T-cell (primary cell): ENCODE data around the gene ANGEL2. TPM values are rescaled to one million over a fixed set of nuclear protein-coding genes. Genes with fewer than 3 reads are reported as not detected.

Experiments used
- ATAC-seq, 4 experiments: fragments of 200-7000 bp in 3 of 4; fragments of 150-1000 bp in 1 of 4; cut with Tn5 transposase; replicated peaks in 1 of 4; 1 replicate in 3 of 4; 2 replicates in 1 of 4; pipeline ENCODE4 v1.10.0; 2021; ENCODE audit warnings: moderate library complexity in 3 of 4, mild to moderate bottlenecking in 2 of 4, moderate number of reproducible peaks in 1 of 4
- CTCF ChIA-PET, 2 donors: fragments of 300-600 bp; sonication (Branson Sonifier 250); formaldehyde crosslinking; loops; one replicate each; lab custom pipeline; 2022; ENCODE audit warnings: antibody characterized with exemption in 2 of 2; lab: Charles Lee
- POLR2A ChIA-PET, 2 donors: fragments of 300-600 bp; sonication (Branson Sonifier 250); formaldehyde crosslinking; loops; one replicate each; lab custom pipeline; 2022; ENCODE audit warnings: antibody characterized with exemption in 2 of 2; lab: Charles Lee
- DNase-seq, 35 experiments: peaks; one replicate each; pipeline versions ENCODE4 v3.0.0 to v3.0.0-alpha.2; 2013 to 2023
- H3K27ac ChIP-seq: one replicate; pipeline ENCODE4 v1.5.1; 2013; ENCODE audit warnings: low read length
- H3K27me3 ChIP-seq, 2 experiments: replicated peaks in 1 of 2; 1 replicate in 1 of 2; 2 replicates in 1 of 2; pipeline versions ENCODE4 v1.6.1 to v1.7.0; 2013; ENCODE audit warnings: low read length in 1 of 2, mixed read lengths in 1 of 2; ENCODE audit not compliant: control insufficient read depth in 2 of 2, insufficient read depth in 2 of 2; ENCODE audit errors: extremely low read depth in 1 of 2
- H3K36me3 ChIP-seq, 2 donors: 1 replicate in 1 of 2; 2 replicates in 1 of 2; pipeline versions ENCODE4 v1.6.1 to v1.7.0; 2013; ENCODE audit warnings: low read length in 1 of 2; ENCODE audit not compliant: control insufficient read depth in 2 of 2, insufficient read depth in 1 of 2; ENCODE audit errors: extremely low read depth in 1 of 2
- H3K4me1 ChIP-seq, 2 experiments: 1 replicate in 1 of 2; 2 replicates in 1 of 2; pipeline versions ENCODE4 v1.6.1 to v1.7.0; 2013; ENCODE audit warnings: low read length in 2 of 2, mixed read lengths in 1 of 2; ENCODE audit not compliant: insufficient read depth in 2 of 2, control insufficient read depth in 1 of 2; ENCODE audit errors: extremely low read depth in 1 of 2
- H3K4me3 ChIP-seq, 2 donors: 1 replicate in 1 of 2; 2 replicates in 1 of 2; pipeline versions ENCODE4 v1.5.1 to v1.7.0; 2013; ENCODE audit warnings: mild to moderate bottlenecking in 2 of 2, low read length in 1 of 2, moderate library complexity in 1 of 2; ENCODE audit not compliant: control insufficient read depth in 1 of 2; ENCODE audit errors: extremely low read depth in 1 of 2
- H3K9me3 ChIP-seq: 2 replicates; pipeline ENCODE4 v1.7.0; 2013
- H3K27ac Mint-ChIP-seq, 2 donors: one replicate each; pipeline ENCODE4 v1.8.0; 2020 to 2021; ENCODE audit warnings: mild to moderate bottlenecking in 2 of 2, mixed read lengths in 2 of 2
- H3K27me3 Mint-ChIP-seq, 2 donors: one replicate each; pipeline ENCODE4 v1.8.0; 2021 to 2022; ENCODE audit warnings: mixed read lengths in 2 of 2
- H3K36me3 Mint-ChIP-seq: one replicate; pipeline ENCODE4 v1.8.0; 2021; ENCODE audit warnings: mixed read lengths
- H3K4me1 Mint-ChIP-seq, 3 donors: one replicate each; pipeline ENCODE4 v1.8.0; 2020 to 2022; ENCODE audit warnings: mixed read lengths in 3 of 3, mild to moderate bottlenecking in 1 of 3
- H3K4me3 Mint-ChIP-seq, 3 donors: one replicate each; pipeline ENCODE4 v1.8.0; 2020 to 2022; ENCODE audit warnings: mild to moderate bottlenecking in 3 of 3, mixed read lengths in 3 of 3, moderate library complexity in 3 of 3
- H3K9me3 Mint-ChIP-seq, 3 donors: one replicate each; pipeline ENCODE4 v1.8.0; 2020 to 2022; ENCODE audit warnings: mixed read lengths in 3 of 3
- WGBS: methylation state at CpG from one replicate; pipeline ENCODE4 v1.1.5; 2013; ENCODE audit warnings: missing lambda C conversion rate; ENCODE audit not compliant: insufficient coverage; 5-methylcytosine and 5-hydroxymethylcytosine counted together
- total RNA-seq, 35 experiments: library from RNA in 6 of 35; stranded (reverse) in 6 of 35; fragments of 120-200 nt in 1 of 35; gene quantifications; one replicate each; pipeline versions ENCODE4 v1.2.1 to v1.2.4 and lab custom pipeline; 2013 to 2026

Gene ANGEL2
- total RNA-seq, 5 donors from 2014 or later (not counting 1 experiment from before 2014, with no cell fraction given): 58.2 to 73.8 (median 67.1) TPM

GRCh38 chr1:213054733-213055591, 39.3 kb upstream of the ANGEL2 start:
- no peaks in the 10 kb centered on the region for H3K36me3 ChIP-seq
- ATAC-seq: no peak
- Mint-ChIP-seq H3K36me3 (peaks cover 13% of the 10 kb centered on the region), H3K9me3 (peaks cover 0 to 9% (median 4%) of the 10 kb centered on the region in 3 donors), H3K27ac (no peak overlapping the region), H3K4me1 (peaks cover 33 to 39% (median 34%) of the 10 kb centered on the region in 3 donors), H3K4me3 (no peak overlapping the region), H3K27me3 (no peaks in the 10 kb centered on the region)
- H3K4me1 ChIP-seq: peaks cover 5 to 21% of the 10 kb centered on the region in 2 experiments
- H3K4me3 ChIP-seq: no peak overlapping the region
- POLR2A ChIA-PET: no interaction called here
- no peak for DNase-seq
- peaks cover 0 to under 1% of the 10 kb centered on the region in 2 experiments for H3K27me3 ChIP-seq
- H3K9me3 ChIP-seq: no peaks in the 10 kb centered on the region
- H3K27ac ChIP-seq: no peak overlapping the region
- CTCF ChIA-PET: interaction anchor here in 1 of 2 donors (1.1 kb wide), 1 partner anchor 8 kb away, joined by 3 read pairs; no protein-coding TSS in a partner anchor

GRCh38 chr1:213054142-213054541, 38.5 kb upstream of the ANGEL2 start:
- DNase-seq (no peak), ATAC-seq (no peak)
- Mint-ChIP-seq H3K27ac (no peak overlapping the region), H3K36me3 (peaks cover 11% of the 10 kb centered on the region), H3K9me3 (peaks cover 0 to 9% (median 1%) of the 10 kb centered on the region in 3 donors), H3K27me3 (peaks cover 4 to 5% of the 10 kb centered on the region in 2 donors), H3K4me1 (peaks cover 33 to 39% (median 34%) of the 10 kb centered on the region in 3 donors), H3K4me3 (no peak overlapping the region)
- Histone ChIP-seq H3K4me1 (peaks cover 5 to 21% of the 10 kb centered on the region in 2 experiments), H3K9me3 (no peaks in the 10 kb centered on the region), H3K36me3 (no peaks in the 10 kb centered on the region), H3K27ac (no peak overlapping the region), H3K27me3 (peaks cover 0 to 4% of the 10 kb centered on the region in 2 experiments), H3K4me3 (no peak overlapping the region)
- ChIA-PET CTCF (no interaction called here), POLR2A (interaction anchor here in 1 of 2 donors (0.7 kb wide), 1 partner anchor 442 kb away, joined by 3 read pairs; no protein-coding TSS in a partner anchor)
- no CpG with 5 or more reads among the region's 2 CpGs for whole genome bisulfite sequencing

- H3K9me3 ChIP-seq: no peaks in the 10 kb centered on the region
- Mint-ChIP-seq H3K4me1 (peaks cover 33 to 39% (median 34%) of the 10 kb centered on the region in 3 donors), H3K4me3 (no peak overlapping the region), H3K36me3 (peaks cover 10% of the 10 kb centered on the region), H3K9me3 (peaks cover 0 to 9% (median 0%) of the 10 kb centered on the region in 3 donors), H3K27me3 (peaks cover 11% of the 10 kb centered on the region in 2 donors), H3K27ac (no peak overlapping the region)
- DNase-seq: no peak
- H3K36me3 ChIP-seq: no peaks in the 10 kb centered on the region
- no peak overlapping the region for H3K4me3 ChIP-seq
- peaks cover 0 to 4% of the 10 kb centered on the region in 2 experiments for H3K27me3 ChIP-seq
- no peak for ATAC-seq
- H3K4me1 ChIP-seq: peaks cover 5 to 21% of the 10 kb centered on the region in 2 experiments
- POLR2A ChIA-PET: interaction anchor here in 1 of 2 donors (0.7 kb wide), 1 partner anchor 441 kb away, joined by 3 read pairs; no protein-coding TSS in a partner anchor
- H3K27ac ChIP-seq: no peak overlapping the region
- CTCF ChIA-PET: no interaction called here
Measured at GRCh38 chr1:213053455-213053854, 37.8 kb upstream of the ANGEL2 start.

GRCh38 chr1:213051881-213052202, 36.2 kb upstream of the ANGEL2 start:
- POLR2A ChIA-PET: no interaction called here

GRCh38 chr1:213051127-213051880, 35.6 kb upstream of the ANGEL2 start, which contains the start of gene RPS6KC1:
Gene RPS6KC1 (plus strand): TSS chr1:213051241. CDS start chr1:213051405, 164 bp downstream.
- peak within 1 kb of the TSS; percentile 95 to 98 (median 97) for H3K4me3 Mint-ChIP-seq
- peak within 1 kb of the TSS; percentile 77 for H3K27ac ChIP-seq
- H3K4me3 ChIP-seq: peak within 1 kb of the TSS; percentile 82 to 90
- H3K9me3 Mint-ChIP-seq: peaks cover 0 to 9% (median 0%) of the 10 kb centered on the region in 3 donors
- H3K27me3 ChIP-seq: peaks cover 0 to 11% of the 10 kb centered on the region in 2 experiments
- H3K4me1 Mint-ChIP-seq: peaks cover 32 to 34% (median 33%) of the 10 kb centered on the region in 3 donors
- H3K36me3 ChIP-seq: no peaks in the 10 kb centered on the region
- peaks cover 5 to 21% of the 10 kb centered on the region in 2 experiments for H3K4me1 ChIP-seq
- POLR2A ChIA-PET: interaction anchor here in 1 of 2 donors (0.7 kb wide), 1 partner anchor 37 kb away, joined by 4 read pairs; no protein-coding TSS in a partner anchor
- ATAC-seq: peak; percentile 97 to 98 (median 97)
- peaks cover 10% of the 10 kb centered on the region for H3K36me3 Mint-ChIP-seq
- peaks cover 14 to 20% of the 10 kb centered on the region in 2 donors for H3K27me3 Mint-ChIP-seq
- peak; percentile 60 to 90 (median 79) for DNase-seq
- H3K27ac Mint-ChIP-seq: peak within 1 kb of the TSS; percentile 94 to 95
- under 1% methylated on average over 42 of the region's 42 CpGs for WGBS
- no peaks in the 10 kb centered on the region for H3K9me3 ChIP-seq
- CTCF ChIA-PET: no interaction called here

More at GRCh38 chr1:213051881-213052202, 36.2 kb upstream of the ANGEL2 start:
- H3K9me3 Mint-ChIP-seq: peaks cover 0 to 9% (median 0%) of the 10 kb centered on the region in 3 donors
- peaks cover 10% of the 10 kb centered on the region for H3K36me3 Mint-ChIP-seq
- H3K4me3 ChIP-seq: peak overlapping the region; percentile 82 to 90
- CTCF ChIA-PET: no interaction called here
- no peak for DNase-seq
- no peaks in the 10 kb centered on the region for H3K9me3 ChIP-seq
- ATAC-seq: no peak
- no peak overlapping the region for H3K27ac ChIP-seq
- H3K4me1 ChIP-seq: peaks cover 5 to 21% of the 10 kb centered on the region in 2 experiments
- H3K27me3 Mint-ChIP-seq: peaks cover 14 to 20% of the 10 kb centered on the region in 2 donors
- peak overlapping the region; percentile 95 to 98 (median 97) for H3K4me3 Mint-ChIP-seq
- peak overlapping the region; percentile 77 to 91 for H3K27ac Mint-ChIP-seq
- peaks cover 0 to 11% of the 10 kb centered on the region in 2 experiments for H3K27me3 ChIP-seq
- peaks cover 32 to 37% (median 33%) of the 10 kb centered on the region in 3 donors for H3K4me1 Mint-ChIP-seq
- no peaks in the 10 kb centered on the region for H3K36me3 ChIP-seq
- WGBS: no CpG with 5 or more reads among the region's 2 CpGs

- DNase-seq (no peak), ATAC-seq (peak; percentile 46 to 55 (median 47))
- peaks cover 0 to 11% of the 10 kb centered on the region in 2 experiments for H3K27me3 ChIP-seq
- Mint-ChIP-seq H3K4me1 (peaks cover 32 to 33% (median 32%) of the 10 kb centered on the region in 3 donors), H3K27me3 (peaks cover 14 to 20% of the 10 kb centered on the region in 2 donors), H3K9me3 (peaks cover 0 to 9% (median 0%) of the 10 kb centered on the region in 3 donors), H3K36me3 (peaks cover 10% of the 10 kb centered on the region), H3K27ac (peak overlapping the region; percentile 94 to 95), H3K4me3 (peak overlapping the region; percentile 95 to 98 (median 97))
- 0% methylated on average over 4 of the region's 15 CpGs for WGBS
- POLR2A ChIA-PET: interaction anchor here in 1 of 2 donors (0.7 kb wide), 1 partner anchor 37 kb away, joined by 4 read pairs; no protein-coding TSS in a partner anchor
- CTCF ChIA-PET: no interaction called here
- H3K4me1 ChIP-seq: peaks cover 5 to 21% of the 10 kb centered on the region in 2 experiments
- peak overlapping the region; percentile 77 for H3K27ac ChIP-seq
- H3K36me3 ChIP-seq: no peaks in the 10 kb centered on the region
- no peaks in the 10 kb centered on the region for H3K9me3 ChIP-seq
- H3K4me3 ChIP-seq: peak overlapping the region; percentile 82 to 90
Measured at GRCh38 chr1:213050745-213051126, 35.1 kb upstream of the ANGEL2 start.
